CD4-positive, alpha-beta T cell treated with Interleukin-4 for 4 hours (primary cell): ENCODE measurements around the gene ZSCAN30.

Experiments
- DNase-seq: peaks from one replicate; pipeline ENCODE4 v3.0.0-alpha.2; 2020

ZSCAN30 gene

DNA sequence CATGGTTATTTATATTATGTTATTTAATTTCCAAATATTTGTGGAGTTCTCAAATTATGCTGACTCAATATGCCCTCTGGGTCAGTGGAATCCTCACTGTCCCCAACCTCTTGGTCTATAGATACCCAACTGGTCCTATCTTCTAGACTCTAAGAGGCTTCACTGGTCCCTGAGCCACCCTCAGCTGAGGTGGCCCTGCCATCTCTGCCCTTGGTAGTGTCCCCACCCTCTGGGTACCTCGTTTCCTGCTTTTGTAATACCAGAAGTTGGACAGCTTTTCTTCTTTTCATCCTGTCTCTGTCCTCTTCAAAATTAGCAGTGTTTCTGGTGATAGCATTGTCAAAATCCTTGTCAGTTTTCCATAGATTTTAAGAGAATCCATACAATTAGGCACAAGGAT, 11.9 kb downstream of the ZSCAN30 start:
- DNase-seq = no peak

DNA sequence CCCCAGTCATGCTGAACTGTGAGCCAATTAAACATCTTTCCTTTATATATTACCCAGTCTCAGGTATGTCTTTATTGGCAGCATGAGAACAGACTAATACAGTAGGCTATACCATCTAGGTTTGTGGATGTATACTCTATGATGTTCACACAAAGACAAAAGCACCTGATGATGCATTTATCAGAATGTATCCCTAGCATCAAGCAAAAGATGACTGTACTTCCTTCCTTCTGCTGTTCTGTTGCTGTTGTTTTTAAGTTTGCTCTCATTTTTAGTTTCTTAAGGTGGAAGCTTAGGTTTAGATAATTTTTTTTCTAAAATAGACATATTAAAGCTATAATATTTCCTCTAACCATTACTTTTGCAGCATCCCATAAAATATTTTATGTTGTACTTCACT, 12.4 kb downstream of the ZSCAN30 start:
- no peak for DNase-seq

DNA sequence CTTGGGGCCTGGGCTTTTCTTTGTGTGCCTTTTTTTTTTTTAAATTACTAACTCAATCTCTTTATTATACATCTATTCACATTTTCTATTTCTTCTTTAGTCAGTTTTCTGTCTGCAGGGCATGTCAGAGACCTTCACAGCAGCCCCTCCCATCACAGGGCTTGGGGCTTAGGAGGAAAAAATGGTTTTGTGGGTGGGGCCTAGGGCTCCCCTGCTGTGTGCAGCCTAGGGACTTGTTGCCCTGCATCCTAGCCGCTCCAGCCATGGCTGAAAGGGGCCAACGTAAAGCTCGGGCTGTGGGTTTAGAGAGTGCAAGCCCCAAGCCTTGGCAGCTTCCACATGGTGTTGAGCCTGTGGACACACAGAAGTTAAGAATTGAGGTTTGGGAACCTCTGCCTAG, 13.8 kb downstream of the ZSCAN30 start:
- no peak for DNase-seq

DNA sequence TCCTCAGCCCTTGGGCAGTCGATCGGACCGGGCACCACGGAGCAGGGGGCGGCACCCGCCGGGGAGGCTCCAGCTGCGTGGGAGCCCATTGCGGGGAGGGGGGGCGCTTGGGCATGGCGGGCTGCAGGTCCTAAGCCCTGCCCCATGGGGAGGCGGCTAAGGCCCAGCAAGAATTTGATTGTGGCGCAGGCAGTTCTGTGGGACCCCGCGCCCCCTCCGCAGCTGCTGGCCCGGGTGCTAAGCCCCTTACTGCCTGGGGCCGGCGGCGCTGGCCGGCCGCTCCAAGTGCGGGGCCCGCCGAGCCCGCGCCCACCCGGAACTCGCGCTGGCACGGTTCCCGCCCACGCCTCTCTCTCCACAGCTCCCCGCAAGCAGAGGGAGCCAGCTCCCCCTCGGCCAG, 18.4 kb downstream of the ZSCAN30 start:
- no peak for DNase-seq

DNA sequence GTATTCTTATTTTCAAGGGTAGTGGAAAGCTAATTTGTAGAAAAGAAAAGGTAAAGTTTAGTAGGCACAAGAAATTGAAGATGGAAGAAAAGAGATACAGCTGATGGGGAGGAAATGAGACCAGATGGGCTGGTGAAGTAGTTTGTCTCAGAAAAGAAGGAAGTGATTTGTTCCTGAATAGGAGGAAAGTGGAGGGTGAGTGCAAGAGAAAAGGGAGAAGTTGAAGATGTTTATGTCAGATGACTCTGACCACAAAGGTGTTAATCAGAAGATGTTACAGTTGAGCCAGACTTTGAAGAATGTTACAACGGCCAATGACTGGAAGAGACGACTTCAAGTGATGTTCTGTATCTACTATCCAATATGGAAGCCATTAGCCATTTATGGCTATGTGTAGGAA, 21.2 kb downstream of the ZSCAN30 start:
- DNase-seq = no peak

DNA sequence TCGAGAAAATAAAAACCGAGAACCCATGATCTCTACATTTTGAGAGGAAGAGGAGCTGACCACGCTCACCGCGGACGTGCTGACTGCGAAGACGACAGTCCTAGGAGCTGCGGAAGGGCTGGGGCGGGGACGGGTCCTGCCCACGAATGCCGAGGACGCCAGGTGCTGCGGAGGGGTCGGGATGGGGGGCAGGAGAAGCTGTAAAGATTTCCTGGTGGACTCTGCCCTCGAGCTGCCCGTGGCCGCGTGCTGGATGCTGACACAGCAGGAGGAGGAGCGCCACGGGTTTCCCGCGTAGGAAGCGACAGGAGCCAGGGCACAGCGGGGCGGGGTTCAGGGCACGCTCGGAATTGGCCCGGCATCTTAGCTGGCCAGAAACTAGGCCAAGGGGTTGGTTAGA, 22.2 kb downstream of the ZSCAN30 start:
- no peak for DNase-seq

DNA sequence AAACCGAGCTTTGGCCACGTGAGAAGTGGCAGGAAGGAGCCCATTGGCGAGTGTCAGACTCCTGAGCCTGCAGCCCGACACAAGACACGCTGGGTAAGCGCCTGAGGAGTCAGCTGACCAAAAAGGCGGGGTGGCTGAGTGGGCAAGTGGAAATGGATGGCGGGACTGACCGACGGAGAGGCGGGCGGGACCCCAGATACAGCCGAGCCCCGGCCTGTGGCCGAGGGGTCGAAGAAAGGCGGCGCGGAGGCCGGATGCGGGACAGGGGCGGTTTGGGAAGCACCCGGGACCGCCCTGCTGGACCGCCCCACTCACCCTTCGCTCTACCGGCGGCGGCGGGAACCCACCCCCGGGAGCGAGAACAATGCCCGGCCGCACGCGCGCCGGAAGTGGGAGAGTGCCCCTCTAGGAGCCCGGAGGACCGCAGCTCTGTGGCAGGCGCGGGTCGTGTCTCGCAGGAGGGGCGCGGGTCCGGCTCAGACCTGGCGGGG, 22.8 kb downstream of the ZSCAN30 start:
- DNase-seq = peak; percentile 75

DNA sequence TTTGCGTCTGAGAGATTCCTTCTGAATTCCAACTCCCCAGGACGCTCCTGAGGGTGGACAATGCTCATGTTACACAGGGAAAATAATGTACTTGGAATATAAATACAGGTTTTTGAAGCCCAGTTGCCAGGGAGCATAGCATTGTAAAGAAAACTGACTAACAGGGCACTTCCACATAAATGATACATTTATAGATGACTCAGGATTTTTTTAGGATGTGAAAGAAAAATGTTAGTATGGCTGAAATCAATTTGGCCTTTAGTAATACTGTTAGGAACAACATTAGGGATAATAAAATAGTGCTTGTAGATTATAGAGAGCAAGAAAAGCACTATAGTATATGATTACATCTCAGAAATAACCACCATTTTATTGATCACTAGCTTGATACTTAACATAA, 25.6 kb downstream of the ZSCAN30 start:
- no peak for DNase-seq

DNA sequence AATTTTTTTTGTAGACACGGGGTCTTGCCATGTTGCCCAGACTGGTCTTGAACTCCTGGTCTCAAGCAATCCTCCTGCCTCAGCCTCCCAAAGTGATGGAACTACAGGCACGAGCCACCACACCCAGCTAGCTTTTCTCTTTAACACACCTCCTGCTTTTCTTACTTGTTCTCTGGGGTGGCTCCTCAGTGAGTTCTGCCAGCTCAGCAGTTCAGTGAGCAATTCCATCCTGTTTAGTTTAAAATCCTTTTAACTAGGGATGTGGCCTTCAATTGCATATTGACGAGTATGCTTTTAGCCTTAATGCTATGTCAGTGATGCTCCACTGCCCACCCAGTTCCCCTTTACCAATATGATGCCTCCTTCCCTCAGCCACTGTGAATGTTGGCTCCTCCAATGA, 33.1 kb downstream of the ZSCAN30 start:
- DNase-seq = no peak

DNA sequence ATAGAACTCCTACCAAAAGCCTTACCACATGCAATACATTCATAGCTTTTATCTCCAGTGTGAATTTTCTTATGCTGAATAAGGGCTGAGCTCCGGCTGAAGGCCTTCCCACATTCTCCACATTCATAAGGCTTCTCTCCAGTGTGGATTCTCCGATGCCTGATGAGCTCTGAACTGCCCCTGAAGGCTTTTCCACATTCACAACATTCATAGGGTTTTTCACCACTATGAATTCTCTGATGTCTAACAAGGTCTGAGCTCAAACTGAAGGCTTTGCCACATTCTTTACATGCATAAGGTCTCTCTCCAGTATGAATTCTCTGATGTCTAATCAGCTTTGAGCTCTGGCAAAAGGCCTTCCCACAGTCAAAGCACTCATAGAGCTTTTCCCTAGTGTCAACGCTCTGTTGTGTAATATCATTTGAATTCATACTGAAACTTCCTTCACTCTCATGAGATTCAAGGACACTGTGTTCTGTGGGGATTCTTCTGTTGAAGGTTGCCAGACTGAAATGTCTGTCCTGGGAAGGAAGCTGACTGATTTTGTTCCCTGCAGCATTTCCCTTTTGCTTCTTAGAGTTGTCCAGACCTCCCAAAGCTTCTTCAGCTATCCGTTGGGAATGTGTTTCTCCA, 36.3 kb downstream of the ZSCAN30 start:
- DNase-seq = no peak

DNA sequence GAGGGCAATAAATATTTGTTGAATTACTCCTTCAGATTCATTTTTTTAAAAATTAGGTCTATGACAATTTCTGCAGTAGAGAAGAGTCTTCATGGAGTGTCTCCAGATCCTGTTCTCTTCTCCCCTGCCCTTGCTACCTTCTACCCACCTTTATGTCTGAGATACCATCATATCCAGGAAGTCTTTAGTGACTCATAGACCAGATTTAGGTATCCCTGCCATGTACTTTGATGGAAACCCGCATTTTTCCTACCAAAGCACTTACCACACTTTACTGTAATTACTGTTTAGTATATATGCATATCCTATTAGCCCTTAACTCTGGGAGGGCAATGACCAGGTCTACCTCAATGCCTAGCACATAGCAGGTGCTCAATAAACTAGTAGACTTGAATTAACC, 37.6 kb downstream of the ZSCAN30 start:
- DNase-seq = no peak

DNA sequence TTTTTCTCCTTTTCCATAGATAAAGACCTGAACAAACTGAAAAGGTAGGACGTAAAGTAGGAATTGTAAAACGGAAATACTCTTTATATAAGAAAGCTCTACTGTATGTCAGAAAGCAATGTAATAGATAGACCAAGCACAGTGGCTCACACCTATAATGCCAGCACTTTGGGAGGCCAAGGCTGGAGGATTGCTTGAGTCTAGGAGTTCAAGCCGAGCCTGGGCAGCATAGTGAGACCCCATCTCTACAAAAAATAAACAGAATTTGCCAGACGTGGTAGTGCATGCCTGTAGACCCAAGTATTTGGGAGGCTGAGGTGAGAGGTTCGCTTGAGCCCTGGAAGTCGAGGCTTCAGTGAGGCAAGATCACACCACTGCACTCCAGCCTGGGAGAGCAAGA, 41.6 kb downstream of the ZSCAN30 start:
- no peak for DNase-seq

DNA sequence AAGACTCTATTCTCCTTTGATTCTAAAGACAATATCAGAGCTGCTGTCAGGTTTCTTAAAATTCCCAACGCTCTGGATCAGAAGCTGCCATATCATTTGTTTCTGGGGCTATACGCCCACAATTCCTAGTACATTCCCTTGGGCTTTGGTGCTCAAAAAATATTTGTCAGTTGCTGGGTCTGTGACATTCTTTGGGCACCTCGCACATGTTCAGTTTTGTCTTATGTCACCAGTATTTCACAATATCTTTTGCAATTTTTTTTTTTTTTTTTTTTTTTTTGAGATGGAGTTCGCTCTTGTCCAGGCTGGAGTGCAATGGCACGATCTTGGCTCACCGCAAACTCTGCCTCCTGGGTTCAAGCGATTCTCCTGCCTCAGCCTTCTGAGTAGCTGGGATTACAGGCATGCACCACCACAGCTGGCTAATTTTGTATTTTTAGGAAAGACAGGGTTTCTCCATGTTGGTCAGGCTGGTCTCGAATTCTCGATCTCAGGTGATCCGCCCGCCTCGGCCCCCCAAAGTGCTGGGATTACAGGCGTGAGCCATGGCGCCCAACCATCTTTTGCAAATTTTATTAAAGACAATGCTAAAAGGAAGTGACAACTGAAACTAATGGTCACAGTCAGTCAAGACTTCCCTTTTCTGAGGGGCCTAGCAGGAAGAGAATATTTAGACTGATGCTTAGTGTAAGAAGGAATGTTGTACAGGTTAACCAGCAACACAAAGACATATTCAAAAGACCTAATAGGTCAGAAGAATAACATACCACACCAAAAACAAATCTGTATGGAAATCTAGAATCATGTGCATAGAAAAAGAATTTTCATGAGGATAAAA, 42.4 kb downstream of the ZSCAN30 start:
- no peak for DNase-seq

DNA sequence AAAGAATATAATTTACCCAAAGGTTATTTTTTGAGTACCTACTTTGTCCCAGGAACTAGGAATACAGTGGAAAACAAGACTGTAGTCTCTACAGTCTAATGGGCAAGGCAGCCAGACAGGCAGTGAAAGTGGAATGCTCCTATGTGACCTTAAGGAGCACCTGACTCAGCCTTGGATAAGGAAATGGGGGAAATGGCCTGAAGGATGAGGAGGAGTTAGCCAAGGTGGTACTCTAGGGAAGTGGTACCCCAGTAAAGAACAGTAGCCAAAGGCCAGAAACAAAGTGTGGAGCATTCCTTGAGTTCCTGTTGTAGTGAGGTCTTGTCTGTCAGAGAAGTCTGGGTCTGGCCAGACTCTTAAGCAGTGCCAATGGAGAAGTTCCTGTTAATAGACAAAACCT, 43.2 kb downstream of the ZSCAN30 start:
- no peak for DNase-seq

DNA sequence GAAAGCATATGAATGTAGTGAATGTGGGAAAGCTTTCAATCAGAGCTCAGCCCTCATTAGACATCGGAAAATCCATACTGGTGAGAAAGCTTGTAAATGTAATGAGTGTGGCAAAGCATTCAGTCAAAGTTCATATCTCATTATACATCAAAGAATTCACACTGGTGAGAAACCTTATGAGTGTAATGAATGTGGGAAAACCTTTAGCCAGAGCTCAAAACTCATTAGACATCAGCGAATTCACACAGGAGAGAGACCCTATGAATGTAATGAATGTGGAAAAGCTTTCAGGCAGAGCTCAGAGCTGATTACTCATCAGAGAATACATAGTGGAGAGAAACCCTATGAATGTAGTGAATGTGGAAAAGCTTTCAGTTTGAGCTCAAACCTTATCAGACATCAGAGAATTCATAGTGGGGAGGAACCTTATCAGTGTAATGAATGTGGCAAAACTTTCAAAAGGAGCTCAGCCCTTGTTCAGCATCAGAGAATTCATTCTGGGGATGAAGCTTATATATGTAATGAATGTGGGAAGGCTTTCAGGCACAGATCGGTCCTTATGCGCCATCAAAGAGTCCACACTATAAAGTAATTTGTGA, 44.2 kb downstream of the ZSCAN30 start:
- DNase-seq = no peak

DNA sequence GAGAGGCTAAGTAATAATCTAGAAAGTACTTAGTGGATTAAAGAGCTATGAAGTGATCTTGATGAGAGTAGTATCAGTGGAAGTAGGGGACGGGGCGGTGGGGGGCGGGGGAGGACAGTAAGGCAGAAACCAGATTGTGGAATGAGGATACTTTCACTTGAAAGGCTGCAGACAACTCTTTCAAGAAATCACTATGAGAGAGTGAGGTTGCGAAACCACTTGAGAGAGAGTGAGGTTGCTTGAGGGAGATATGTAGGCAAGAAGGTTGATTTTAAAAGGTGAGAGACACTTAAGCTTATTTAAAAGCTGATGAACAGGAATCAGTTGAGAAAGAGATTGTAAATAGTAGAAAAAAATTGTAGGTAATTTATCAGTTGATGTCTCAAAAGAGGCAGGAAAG, 45.4 kb downstream of the ZSCAN30 start:
- no peak for DNase-seq

DNA sequence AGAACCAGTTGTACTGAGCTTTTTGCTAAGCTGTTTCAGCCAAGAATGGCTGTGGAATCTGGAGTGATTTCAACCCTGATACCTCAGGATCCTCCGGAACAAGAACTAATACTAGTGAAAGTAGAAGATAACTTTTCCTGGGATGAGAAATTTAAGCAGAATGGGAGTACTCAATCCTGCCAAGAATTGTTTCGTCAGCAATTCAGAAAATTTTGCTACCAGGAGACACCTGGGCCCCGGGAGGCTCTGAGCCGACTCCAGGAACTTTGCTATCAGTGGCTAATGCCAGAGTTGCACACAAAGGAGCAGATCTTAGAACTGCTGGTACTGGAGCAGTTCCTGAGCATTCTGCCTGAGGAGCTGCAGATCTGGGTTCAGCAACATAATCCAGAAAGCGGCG, 47.6 kb downstream of the ZSCAN30 start:
- DNase-seq = no peak

DNA sequence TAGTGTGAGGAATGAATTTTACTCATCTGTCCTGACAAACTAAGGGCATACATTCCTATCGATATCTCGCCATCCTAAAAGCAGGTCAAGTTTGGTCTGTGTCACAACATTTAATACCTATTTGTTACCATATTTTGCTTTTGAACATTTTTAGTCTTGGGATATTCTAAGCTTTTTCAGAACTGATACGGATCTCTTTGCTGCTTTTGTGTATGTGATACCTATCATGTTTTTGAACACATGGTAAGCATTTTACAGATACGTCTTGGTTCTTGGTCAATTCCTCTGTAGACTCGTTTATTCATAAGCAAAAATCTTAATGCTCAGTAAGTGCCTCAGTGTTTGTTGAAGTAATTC, 48.6 kb downstream of the ZSCAN30 start:
- no peak for DNase-seq

DNA sequence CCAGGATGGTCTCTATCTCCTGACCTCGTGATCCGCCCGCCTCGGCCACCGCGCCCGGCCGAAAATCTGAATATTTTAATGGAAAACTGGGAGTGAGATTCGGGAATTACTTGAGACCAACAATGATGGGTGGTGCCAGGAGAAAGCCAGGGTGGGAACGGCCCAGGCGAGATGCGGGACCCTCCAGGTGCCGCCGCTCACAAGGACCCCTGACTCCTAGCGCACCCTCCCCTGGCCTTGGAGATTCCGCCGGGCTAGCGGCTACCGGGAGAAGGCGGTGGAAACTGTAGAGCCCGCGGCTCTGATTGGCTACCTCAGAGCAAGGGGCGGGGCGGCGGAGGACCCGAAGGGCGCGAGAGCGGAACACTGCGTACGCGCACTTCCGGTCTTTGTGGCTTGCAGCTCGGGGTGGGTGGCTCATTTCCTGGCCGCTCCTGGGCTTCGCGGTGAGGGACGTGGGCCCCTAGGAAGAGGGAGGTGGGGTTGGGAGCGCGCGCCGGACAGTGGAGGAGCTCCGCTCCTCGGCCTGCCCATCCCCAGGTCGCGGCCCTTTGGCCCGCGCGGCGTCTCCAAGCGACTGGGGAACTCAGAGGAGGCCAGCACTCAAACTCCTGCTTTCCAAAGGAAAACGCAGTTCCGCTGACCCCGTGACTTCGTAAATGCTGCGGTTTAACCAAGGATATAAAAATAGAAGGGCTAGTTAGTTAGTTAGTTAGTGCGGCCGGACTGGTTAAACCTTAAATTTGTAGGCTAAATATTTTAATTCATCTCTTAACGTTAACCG, 49.2 kb downstream of the ZSCAN30 start, which contains the start of gene ZNF397:
Gene ZNF397, plus strand, starts transcription at position 371 of the 784 bp plus-strand sequence. CDS start 1,437 bp downstream, outside the sequence.
- peak; percentile 95 for DNase-seq

DNA sequence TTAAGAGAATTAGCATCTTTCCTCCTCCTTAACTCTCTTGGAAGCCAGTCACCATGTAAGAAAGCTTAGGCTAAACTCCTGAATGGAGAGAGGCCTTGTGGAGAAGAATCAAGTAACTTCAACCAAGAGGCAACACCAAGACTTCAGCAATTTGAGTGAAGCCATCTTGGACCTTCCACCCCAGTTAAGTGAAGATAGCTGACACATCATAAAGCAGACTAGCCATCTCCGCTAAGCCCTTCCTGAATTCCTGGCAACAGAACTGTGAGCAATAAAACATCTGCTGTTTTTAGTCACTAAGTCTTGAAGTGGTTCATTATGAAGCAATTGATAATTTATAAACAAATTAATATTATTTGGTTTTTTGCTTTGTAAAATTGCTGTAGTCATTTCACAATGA, 50.7 kb downstream of the ZSCAN30 start:
- no peak for DNase-seq

DNA sequence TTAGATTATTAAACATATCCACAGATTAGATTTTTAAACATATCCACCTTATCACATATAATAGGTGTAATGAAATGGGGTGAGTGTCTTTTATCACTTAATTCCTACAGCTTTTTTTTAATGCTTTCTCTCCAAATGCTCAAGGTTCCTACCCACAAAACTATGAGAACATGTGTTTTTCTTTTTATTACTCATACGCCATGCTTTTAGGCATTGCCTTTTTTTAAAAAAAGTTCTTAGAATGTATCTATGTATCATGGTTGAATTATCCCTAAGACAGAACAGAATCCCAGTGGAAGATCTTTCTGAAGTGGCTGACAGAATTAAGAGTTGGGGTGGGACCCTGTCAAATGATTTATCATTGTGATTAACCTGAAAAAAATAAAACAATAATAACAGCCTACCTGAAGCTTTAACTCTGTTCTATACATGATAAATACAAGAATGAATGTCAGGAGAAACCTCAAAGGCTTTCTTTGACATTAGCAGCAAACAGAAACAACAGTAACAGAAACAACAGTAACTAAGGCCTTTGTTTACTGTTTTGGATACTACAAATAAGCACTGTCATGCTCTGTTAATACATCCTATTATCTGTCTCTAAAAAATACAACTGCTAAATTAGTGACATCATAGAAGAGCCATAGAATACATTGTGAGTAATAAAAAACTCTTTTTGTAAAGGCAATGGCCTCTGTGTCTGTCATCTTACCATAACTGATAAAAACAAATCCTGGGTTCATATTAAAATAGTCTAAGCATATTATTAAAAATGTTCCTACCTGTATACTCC, 53.3 kb downstream of the ZSCAN30 start:
- no peak for DNase-seq

DNA sequence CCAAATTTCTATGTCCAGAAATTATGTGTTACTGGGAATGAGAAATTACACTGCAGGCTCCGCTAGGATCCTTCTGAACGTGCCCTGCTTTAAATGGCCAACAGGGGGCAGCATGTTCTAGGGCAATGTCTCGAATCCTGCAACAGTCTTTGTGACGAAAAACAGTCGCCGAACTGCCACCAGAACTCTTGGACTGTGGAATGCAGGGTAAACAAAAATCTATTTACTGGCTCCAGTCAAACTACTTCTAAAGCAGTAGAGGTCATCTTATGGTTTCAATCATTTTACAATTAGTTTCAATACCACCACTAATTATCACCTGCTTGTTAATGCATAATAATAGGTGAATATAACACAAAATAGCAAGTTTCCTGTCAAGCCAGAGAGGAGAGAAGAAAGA, 59.0 kb downstream of the ZSCAN30 start:
- peak; percentile 82 for DNase-seq
